ENCODE data around the gene TMTC1. TPM values are rescaled to one million over a fixed set of nuclear protein-coding genes. Genes with fewer than 3 reads are reported as not detected.

The TMTC1 gene
- total and polyA plus RNA-seq, 12 donors: 5.1 to 82.2 (median 41.8) TPM

GRCh38 chr12:29782285-29782870, 1.4 kb downstream of the TMTC1 start:
- Histone ChIP-seq H3K4me3 (peak overlapping the region in 3 of 4 donors; percentile 60 to 90 (median 67)), H3K4me1 (replicated peaks in 1 of 2) (peaks cover 0 to 22% of the 10 kb centered on the region in 2 donors), H3K9me3 (replicated peaks in 1 of 3) (no peaks in the 10 kb centered on the region), H3K36me3 (replicated peaks in 1 of 2) (no peaks in the 10 kb centered on the region), H3K27me3 (no peaks in the 10 kb centered on the region), H3K27ac (peak overlapping the region in 4 of 5 donors; percentile 66 to 90 (median 80))
- TF ChIP-seq CTCF (IDR thresholded peaks at IDR 0.05): no peak
- TF ChIP-seq POLR2A (IDR thresholded peaks at IDR 0.05): no peak
- WGBS, 4 donors: 3 to 11% (median 9%) methylated on average over 16 of the region's 16 CpGs
- intact Hi-C loops (cut with DNase I): loop anchor here in 1 of 2 donors (5.0 kb wide), 1 partner anchor 230 kb away; no protein-coding TSS in a partner anchor
- DNase-seq: peak in 2 of 7 donors; percentile 10 to 13

DNA sequence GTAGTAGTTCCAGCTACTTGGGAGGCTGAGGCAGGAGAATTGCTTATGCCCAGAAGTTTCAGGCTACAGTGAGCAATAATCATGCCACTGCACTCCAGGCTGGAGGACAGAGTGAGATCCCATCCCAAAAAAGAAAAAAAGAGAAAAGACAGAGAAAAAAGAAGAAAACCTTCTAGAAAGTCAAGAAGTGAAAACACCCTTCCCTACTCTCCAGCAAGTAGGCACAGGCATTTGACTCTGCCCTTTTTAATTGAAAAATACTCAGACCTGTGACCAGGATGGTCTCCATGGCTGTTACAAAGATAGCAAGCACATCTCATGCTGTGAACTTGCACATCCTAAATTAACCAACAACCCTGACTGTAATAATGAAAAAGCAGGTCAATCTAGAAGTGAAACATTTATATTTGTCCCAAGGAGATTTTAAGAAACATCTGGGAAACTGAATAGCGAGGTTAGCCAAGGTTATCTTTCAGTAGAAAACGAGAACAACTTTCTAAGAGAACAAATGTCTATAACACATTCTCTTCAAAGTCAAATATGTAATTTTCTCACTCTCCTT, 2.0 kb downstream of the TMTC1 start:
- intact Hi-C loops (cut with DNase I): loop anchor here in 1 of 2 donors (5.0 kb wide), 1 partner anchor 229 kb away; no protein-coding TSS in a partner anchor

DNA sequence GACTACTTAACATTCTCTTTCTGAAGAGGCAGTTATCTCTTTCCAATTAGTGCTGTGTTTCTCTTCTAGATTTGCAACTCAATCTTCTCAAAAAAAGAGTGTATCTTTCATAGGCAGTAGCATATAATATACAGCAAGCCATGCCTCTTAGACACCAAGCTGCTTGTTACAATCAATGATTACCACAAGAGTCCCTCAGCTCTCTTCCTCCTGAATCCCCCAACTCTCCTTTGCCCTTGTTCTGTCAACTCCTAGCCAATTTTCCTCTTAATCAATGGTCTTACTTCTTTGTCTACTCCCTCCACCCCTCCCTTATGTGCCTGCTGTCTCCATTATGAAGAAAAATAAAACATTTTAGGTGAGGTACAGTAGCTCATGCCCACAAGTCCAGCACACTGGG, 2.6 kb downstream of the TMTC1 start:
- Histone ChIP-seq H3K9me3 (replicated peaks in 1 of 3) (no peaks in the 10 kb centered on the region), H3K4me1 (replicated peaks in 1 of 2) (peaks cover 0 to 22% of the 10 kb centered on the region in 2 donors), H3K4me3 (peak overlapping the region in 1 of 4 donors; percentile 90), H3K27ac (peak overlapping the region in 1 of 5 donors; percentile 90), H3K36me3 (replicated peaks in 1 of 2) (no peaks in the 10 kb centered on the region), H3K27me3 (no peaks in the 10 kb centered on the region)
- intact Hi-C loops (cut with DNase I): loop anchor here in 1 of 2 donors (5.0 kb wide), 1 partner anchor 229 kb away; no protein-coding TSS in a partner anchor
- DNase-seq: no peak
- TF ChIP-seq CTCF (IDR thresholded peaks at IDR 0.05) (no peak), POLR2A (IDR thresholded peaks at IDR 0.05) (no peak)

More for the DNA sequence above, 2.0 kb downstream of the TMTC1 start:
- H3K27ac ChIP-seq: peak overlapping the region in 3 of 5 donors; percentile 38 to 90 (median 72)
- no peak for DNase-seq
- WGBS, 4 donors: 16 to 31% (median 21%) methylated on average over 2 of the region's 2 CpGs
- H3K27me3 ChIP-seq: no peaks in the 10 kb centered on the region
- TF ChIP-seq POLR2A (IDR thresholded peaks at IDR 0.05) (no peak), CTCF (IDR thresholded peaks at IDR 0.05) (no peak)
- H3K4me1 ChIP-seq (replicated peaks in 1 of 2): peaks cover 0 to 22% of the 10 kb centered on the region in 2 donors
- no peaks in the 10 kb centered on the region for H3K9me3 ChIP-seq (replicated peaks in 1 of 3)
- H3K36me3 ChIP-seq (replicated peaks in 1 of 2): no peaks in the 10 kb centered on the region
- peak overlapping the region in 1 of 4 donors; percentile 90 for H3K4me3 ChIP-seq

DNA sequence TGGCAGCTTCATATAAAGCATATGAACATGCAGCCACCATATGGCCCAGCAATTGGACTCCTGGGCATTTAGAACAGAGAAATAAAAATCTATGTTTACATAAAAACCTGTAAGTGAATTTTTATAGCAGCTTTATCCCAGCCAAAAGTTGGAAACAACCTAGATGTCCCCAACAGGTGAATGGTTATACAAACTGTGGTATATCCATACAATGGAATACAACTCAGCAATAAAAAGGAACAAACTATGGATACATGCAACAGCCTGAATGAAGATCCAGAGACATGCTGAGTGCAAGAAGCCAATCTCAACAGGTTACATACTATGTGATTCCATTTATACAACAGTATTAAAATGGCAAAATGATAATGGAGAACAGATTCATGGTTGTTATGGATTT, 3.7 kb downstream of the TMTC1 start:
- no peak for DNase-seq
- H3K9me3 ChIP-seq (replicated peaks in 1 of 3): no peaks in the 10 kb centered on the region
- H3K36me3 ChIP-seq (replicated peaks in 1 of 2): no peaks in the 10 kb centered on the region
- H3K4me3 ChIP-seq: no peak overlapping the region
- no peaks in the 10 kb centered on the region for H3K27me3 ChIP-seq
- no peak for TF ChIP-seq CTCF (IDR thresholded peaks at IDR 0.05)
- TF ChIP-seq POLR2A (IDR thresholded peaks at IDR 0.05): no peak
- intact Hi-C loops (cut with DNase I): loop anchor here in 1 of 2 donors (5.0 kb wide), 1 partner anchor 228 kb away; no protein-coding TSS in a partner anchor
- peaks cover 0 to 25% of the 10 kb centered on the region in 2 donors for H3K4me1 ChIP-seq (replicated peaks in 1 of 2)
- no peak overlapping the region for H3K27ac ChIP-seq
